ENCODE measurements around the gene PRDM15. TPM values are rescaled to one million over a fixed set of nuclear protein-coding genes. Genes with fewer than 3 reads are reported as not detected.

The PRDM15 gene
- total RNA-seq, 1 experiment from 2014 or later = 9.8 TPM

GRCh38 chr21:41792711-41793110 is 86.4 kb downstream of the PRDM15 start:
- TF ChIP-seq RAD21 (IDR thresholded peaks at IDR 0.05; ENCODE audit: low read depth) (no peak), SRF (IDR thresholded peaks at IDR 0.05; ENCODE audit: low read depth) (no peak), FOSL1 (IDR thresholded peaks at IDR 0.05; ENCODE audit: low read depth) (no peak), EZH2 (IDR thresholded peaks at IDR 0.05) (no peak), ZBTB33 (IDR thresholded peaks at IDR 0.05; ENCODE audit: extremely low read depth, insufficient replicate concordance, low read length) (no peak), ZFX (IDR thresholded peaks at IDR 0.05) (no peak), TCF7L2 (IDR thresholded peaks at IDR 0.05; ENCODE audit: borderline replicate concordance, extremely low read depth, insufficient read depth, insufficient read length) (no peak), ELF1 (IDR thresholded peaks at IDR 0.05; ENCODE audit: borderline replicate concordance, low read depth) (no peak), CEBPB (IDR thresholded peaks at IDR 0.05; ENCODE audit: low read depth) (no peak), CBX3 (IDR thresholded peaks at IDR 0.05; ENCODE audit: low read depth) (no peak), ZNF274 (IDR thresholded peaks at IDR 0.05; ENCODE audit: low read depth, low read length) (no peak), REST (IDR thresholded peaks at IDR 0.05; ENCODE audit: low read depth) (no peak), EGR1 (IDR thresholded peaks at IDR 0.05; ENCODE audit: low read depth) (no peak), SP1 (IDR thresholded peaks at IDR 0.05; ENCODE audit: low read depth) (no peak), JUND (IDR thresholded peaks at IDR 0.05) (no peak), ATF3 (IDR thresholded peaks at IDR 0.05) (no peak), POLR2AphosphoS5 (IDR thresholded peaks at IDR 0.05; ENCODE audit: low read depth, low read length) (no peak), EZH2phosphoT487 (IDR thresholded peaks at IDR 0.05; ENCODE audit: borderline replicate concordance) (no peak), CTCF (IDR thresholded peaks at IDR 0.05 in 2 of 3, conservative IDR thresholded peaks at IDR 0.05 in 1 of 3; ENCODE audit: borderline replicate concordance in 1 of 3, insufficient read depth in 1 of 3, low read depth in 2 of 3, low read length in 2 of 3) (no peak), YY1 (IDR thresholded peaks at IDR 0.05; ENCODE audit: extremely low read depth, insufficient replicate concordance, low read depth, low read length) (no peak)
- Histone ChIP-seq H3K4me1 (ENCODE audit: control insufficient read depth in 1 of 2, insufficient read depth in 2 of 2, low read length in 2 of 2) (no peaks in the 10 kb centered on the region), H3K27ac (ENCODE audit: low read depth, low read length) (no peak overlapping the region), H3K27me3 (ENCODE audit: insufficient read depth, low read length) (peaks cover 17% of the 10 kb centered on the region; the same call in 1 of the 2 replicates), H3K36me3 (ENCODE audit: control insufficient read depth in 1 of 2, insufficient read depth in 2 of 2, low read length in 2 of 2) (no peaks in the 10 kb centered on the region; a peak in 1 of 4 replicates), H3K4me2 (ENCODE audit: low read length) (no peak overlapping the region), H2AFZ (ENCODE audit: low read depth, low read length, poor library complexity, severe bottlenecking) (no peak overlapping the region), H3K9me3 (ENCODE audit: control insufficient read depth in 1 of 2, insufficient read depth in 1 of 2, low read depth in 1 of 2, low read length in 2 of 2) (peaks cover 10 to 11% of the 10 kb centered on the region in 2 experiments; a peak in 2 of 4 replicates), H3K79me2 (ENCODE audit: insufficient read depth, low read length) (no peaks in the 10 kb centered on the region), H3K4me3 (replicated peaks in 1 of 2; ENCODE audit: low read depth in 1 of 2, low read length in 2 of 2) (no peak overlapping the region), H3K9me2 (ENCODE audit: insufficient read depth) (no peaks in the 10 kb centered on the region), H4K20me1 (ENCODE audit: insufficient read depth) (no peaks in the 10 kb centered on the region), H3K9ac (ENCODE audit: low read length) (no peak overlapping the region)
- intact Hi-C loops (cut with micrococcal nuclease) = no loop called here
- ATAC-seq = no peak
- BruUV-seq (replicated peaks) = no TSS peak
- no peak for DNase-seq (ENCODE audit: low read depth, low spot score)
- ChIA-PET RAD21 (ENCODE audit: low non-redundant PET in 1 of 2, low total read pairs in 2 of 2, uncharacterized antibody in 2 of 2, unreplicated experiment in 2 of 2) (no interaction called here), POLR2A (no interaction called here), CTCF (no interaction called here)
